ENCODE data around the gene TAF8.
"Not testable (repeated sequence)": the region's sequence is repeated elsewhere in the genome, so short reads cannot be mapped to it uniquely, and the experiment has no call there.

- not testable (repeated sequence) for TF ChIP-seq CTCF, EP300, POLR2A (IDR thresholded peaks at IDR 0.05)
Measured at GRCh38 chr6:42037669-42038068, 12.7 kb upstream of the TAF8 start.

Data from suprapubic skin (tissue), 3 donors.